Activated CD8-positive, alpha-beta memory T cell treated with anti-CD3 and anti-CD28 coated beads, Interleukin-2, amount 50 U/mL, for 24 hours (primary cell): ENCODE data around the gene SMIM38.

ENCODE experiments used
- DNase-seq: peaks from one replicate; pipeline ENCODE4 v3.0.0-alpha.2; 2020; ENCODE audit errors: extremely low read depth

The SMIM38 gene

DNA sequence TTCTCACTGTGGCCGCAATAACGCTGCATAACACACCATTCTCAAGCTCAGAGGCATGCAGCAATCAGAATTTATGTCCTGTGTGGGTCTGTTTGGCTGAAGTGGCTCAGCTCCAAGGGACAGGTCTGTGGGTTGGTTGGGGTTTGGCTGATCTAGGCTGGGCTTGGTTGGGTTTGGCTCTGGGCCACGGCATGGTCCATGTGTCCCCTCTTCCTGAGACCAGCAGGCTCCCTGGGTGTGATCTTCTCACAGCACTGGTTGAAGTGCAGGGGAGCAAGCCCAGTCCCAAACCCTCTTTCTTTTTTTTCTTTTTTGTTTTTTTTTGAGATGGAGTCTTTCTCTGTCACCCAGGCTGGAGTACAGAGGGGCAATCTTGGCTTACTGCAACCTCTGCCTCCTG is 25.0 kb downstream of the SMIM38 start:
- DNase-seq: no peak

DNA sequence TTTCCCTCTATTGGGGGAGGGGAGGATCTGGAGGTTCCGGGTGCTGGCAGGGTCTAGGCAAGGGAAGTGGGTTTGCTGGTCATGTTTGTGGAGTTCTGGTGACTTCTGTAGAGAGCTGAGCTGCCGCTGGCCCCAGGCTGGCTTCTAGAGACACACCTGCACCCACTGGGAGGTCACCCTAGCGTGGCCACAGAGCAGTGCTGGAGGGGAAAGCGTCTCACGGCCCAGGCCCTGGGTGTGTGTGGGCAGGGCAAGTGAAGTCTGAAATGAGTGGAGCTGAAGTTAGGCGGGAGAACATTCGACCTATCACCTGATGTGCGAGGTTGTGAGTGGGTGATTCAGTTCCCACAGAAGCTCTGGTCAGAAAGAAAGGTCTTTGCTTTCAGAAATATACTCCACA is 27.9 kb downstream of the SMIM38 start:
- no peak for DNase-seq

DNA sequence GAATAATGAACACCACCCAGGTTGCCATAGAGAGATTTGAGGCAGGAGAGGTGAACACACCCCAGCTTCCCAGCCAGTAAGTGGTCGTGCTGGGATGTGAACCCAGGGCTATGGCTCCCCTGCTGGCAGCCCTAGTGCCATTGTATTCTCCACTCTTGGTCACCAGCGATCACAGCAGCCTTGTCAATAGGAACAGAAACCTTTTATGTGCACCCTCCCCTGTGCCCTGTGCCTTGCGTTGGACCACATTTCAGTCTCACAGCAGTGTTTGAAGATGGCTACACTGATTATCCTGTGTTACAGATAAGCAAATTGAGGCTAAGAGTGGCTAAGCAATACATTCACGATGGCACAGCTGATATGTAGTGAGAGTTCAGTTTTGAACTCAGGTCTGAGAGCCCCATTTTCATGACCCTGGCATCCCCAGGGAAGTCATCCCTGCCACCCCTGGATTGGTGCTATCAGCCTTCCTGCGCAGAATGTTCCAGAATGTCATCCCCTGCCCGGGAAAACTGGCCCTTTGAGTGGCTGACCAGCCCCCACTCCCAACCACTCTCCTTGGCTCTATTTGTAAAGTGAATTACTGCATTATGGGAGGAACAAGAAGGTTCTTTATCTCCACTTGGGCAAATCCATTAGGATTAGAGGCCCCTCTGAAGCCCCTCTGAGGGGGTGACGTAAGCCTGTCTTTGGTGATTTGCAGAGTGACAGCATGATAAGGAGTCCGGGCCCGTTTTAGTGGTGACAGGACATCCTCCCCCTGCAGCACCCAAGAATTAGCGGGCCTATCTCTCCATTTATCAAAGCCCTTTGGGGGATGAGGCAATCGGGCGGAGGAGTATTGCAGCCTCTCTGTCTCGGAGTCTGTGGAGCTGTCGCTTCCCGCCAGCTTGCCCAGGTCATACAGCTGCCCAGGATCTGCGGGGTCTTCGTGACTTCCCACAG is 30.9 kb downstream of the SMIM38 start:
- DNase-seq: no peak

DNA sequence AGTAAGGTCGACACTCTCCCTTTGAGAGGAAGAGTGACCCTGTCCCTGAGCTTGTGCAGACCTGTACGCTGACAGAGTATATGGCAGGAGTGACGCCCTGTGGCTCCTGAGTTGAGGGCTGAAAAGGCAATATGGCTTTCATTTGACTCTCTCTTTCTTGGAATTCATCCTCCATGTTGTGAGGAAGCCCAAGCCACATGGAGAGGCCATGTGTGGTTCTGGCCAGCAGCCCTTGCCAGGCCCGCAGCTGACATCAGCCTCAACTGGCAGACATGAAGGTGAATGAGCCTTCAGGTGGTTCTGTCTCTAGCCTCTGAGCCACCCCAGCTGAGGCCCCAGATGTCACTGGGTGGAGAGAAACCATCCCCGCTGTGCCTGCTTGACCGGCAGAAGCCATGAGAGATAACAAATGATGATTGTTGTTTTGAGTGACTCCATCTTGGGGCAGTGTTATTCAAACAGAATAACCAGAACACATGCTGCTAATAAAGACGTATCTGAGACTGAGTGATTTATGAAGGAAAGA is 31.9 kb downstream of the SMIM38 start:
- no peak for DNase-seq

DNA sequence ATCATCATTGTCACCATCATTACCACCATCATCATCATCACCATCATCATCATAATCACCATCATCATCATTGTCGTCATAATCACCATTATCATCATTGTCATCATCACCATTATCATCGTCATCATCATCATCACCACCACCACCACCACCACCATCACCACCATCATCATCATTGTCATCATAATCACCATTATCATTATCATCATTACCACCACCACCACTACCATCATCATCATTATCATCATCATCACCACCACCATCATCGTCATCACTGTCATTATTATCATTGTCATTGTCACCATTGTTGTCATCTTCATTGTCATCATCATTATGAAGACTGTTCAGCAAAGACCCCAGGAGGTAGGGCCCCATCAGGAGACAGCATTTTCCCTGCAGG is 33.3 kb downstream of the SMIM38 start:
- no peak for DNase-seq

DNA sequence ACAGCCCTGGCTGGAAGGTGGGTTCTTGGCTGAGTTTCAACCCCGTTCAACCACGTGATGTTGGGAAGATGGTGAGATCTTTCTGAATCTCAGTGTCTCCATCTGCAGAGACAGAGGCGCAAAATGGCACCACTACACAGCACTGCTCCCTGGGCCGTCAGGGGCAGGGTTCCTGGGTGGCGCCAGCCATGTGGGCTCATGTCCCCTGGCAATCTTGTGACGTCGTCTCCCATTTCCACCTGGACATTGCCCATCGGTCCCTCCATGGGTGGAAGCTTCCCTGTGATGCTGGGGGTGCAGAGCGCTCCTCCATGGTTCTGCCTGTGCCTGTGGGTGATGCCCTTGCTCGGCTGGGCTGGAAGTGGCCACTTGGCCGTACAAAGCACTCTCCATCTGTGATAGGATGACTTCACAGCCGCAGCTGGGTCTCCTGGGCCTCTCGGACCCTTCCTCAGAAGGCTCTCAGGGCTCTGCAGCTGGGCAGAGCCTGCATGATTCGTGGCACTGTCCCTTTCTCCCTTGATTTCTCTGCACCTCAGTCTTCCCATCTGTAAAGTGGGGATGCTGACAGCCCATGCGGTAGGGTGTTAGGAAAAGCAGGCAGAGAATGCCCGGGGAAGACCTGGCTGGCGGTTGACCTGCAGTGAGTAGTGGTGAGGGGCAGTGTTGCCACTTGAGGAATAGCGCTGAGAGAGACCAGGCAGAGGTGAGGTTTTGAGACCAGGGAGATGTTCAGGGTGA is 35.2 kb downstream of the SMIM38 start:
- no peak for DNase-seq

DNA sequence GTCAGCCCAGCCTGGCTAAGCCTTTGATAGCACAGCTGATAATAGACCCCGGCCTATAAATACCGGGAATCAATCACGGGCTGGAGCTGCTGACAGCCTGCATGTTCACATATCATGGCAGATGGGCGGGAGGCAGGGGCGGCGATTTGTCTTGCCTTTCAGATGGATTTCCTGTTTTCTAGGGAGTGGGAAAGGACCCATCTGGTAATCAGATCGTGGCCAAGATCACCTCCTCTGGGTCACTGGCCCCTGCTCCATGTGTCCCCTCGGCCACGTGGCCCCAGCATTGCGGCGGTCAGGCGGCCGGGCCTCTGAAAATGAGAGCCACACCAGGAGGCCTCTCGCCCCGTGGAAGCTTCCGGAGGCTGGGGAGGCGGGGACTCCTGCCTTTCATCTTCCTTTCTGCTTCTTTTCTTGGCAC is 36.6 kb downstream of the SMIM38 start:
- no peak for DNase-seq

DNA sequence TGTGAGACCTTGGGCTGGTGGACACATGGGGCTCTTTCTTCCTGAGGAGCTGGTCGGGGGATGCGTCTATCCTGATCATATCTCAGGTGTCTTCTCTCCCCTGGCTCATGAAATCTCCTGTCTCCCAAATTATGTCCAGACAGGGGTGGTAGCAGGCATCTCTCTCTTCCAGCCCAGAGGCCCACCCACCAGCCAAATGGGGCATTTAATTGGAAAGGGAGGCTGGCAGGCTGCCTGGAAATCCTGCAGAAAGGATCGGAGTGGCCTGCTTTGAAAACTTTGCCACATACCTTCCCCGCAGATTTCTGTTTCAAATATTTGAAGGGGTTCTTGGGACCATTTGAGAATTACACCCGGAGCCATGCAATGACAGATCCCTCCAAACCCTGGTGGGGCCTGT is 37.4 kb downstream of the SMIM38 start:
- DNase-seq: no peak

DNA sequence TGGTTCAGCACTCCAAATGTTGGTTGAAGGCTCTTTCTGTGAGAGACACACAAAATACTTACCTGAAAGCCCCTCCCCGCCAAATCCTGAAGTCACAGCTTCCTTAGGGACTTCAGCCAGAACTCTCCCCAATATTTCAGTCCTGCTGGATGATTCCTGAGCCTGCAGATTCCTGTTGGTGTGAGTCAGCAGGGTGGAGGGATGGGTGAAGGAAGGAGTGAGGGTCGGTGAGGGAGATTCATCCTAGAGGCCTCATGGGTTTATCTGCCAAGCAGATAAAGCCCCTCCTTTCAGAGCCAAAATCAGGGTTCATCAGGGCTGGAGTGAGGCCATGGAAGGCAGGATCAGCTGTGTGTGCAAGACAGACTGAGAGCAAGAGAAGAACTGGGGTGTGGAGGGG is 37.9 kb downstream of the SMIM38 start:
- no peak for DNase-seq

DNA sequence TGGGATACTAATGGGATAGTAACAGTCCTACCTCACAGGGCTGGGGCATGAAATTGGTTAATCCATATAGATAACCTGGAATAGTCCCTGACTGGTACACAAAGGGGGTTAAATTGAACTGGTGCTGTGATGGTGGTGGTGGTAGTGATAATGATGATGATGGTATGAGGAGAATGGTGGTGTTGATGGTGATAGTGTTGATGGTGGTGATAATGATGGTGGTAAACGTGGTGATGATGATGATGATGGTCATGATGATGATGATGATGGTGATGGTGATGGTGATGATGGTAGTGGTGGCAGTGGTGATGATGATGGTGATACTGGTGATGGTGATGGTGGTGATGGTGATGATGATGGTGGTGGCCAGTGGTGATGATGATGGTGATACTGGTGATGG is 38.7 kb downstream of the SMIM38 start:
- DNase-seq: no peak

DNA sequence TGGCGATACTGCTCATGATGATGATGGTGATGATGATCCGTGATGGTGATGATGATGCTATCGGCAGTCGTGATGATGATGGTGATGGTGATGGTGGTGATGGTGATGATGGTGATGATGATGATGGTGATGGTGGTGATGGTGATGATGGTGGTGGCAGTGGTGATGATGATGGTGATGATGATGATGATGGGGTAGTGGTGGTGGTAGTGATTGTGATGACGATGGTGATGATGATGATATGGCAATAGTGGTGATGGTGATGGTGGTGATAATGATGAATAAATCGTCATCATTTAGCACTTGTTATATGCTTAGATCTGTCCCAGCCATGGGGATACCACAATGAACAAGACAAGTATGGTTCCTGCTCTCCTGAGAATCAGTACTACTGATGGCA is 39.2 kb downstream of the SMIM38 start:
- DNase-seq: no peak

DNA sequence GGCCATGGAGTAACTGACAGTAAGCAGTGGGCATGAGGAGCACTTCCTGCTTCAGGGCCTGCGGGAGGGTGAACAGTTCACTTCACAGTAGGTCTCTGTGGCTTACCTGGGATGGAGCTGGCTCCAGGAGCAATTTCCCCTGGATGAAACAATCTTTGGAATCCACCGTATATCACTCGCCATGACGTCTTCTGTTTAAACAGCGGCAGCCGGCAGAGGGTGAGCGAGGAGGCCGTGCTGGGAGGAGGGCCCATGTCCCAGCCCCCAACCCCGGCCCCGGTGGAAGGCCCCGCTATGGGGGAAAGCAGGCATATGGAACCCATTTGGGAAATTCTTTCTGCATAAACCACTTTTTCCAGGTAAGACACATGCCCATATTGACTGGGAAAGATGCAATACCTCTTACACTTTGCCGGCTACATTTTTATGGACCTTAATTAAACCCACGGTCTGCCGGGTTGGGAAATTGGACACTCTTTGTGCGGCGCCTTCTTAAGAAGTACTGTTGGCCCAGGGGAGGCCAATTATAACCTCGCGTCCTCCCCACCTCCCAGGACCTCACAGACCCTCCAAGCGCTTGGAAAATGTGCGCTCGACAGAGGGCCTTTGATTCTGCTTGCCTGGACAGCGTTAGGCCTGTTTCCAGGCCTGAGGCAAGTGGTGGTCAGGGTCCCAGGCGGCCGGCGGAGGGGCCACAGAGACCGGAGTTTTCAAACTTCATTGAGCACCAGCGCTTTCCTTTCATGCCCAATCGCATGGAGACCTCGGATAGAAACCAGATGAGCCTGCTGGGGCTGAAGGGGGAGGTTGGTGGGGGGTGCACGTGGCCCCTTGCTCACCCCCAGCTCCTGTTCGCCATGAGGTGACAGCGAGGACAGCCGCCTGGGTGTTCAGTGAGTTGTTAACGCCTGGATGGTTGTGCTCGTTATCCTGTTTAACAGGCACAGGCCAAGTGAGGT is 40.4 kb downstream of the SMIM38 start:
- DNase-seq: no peak

DNA sequence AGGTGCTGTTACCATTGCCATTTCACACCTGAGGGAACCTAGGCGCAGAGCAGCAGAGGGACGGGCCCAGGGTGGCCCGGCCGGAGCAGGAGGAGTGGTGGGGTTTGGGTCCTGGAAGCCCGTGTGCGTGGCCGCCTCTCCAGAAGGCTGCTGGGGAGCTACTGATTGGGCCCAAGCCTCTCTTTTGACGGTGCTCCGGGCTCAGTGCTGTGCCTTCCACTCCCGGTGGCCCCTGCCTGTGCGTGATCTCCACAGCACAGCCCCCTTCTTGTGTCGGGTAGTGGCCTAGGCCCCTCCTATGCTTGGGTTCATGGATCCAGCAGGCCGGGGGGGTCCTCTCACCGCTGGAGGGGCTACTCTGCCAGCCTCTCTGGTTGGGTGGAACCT is 41.0 kb downstream of the SMIM38 start:
- no peak for DNase-seq

DNA sequence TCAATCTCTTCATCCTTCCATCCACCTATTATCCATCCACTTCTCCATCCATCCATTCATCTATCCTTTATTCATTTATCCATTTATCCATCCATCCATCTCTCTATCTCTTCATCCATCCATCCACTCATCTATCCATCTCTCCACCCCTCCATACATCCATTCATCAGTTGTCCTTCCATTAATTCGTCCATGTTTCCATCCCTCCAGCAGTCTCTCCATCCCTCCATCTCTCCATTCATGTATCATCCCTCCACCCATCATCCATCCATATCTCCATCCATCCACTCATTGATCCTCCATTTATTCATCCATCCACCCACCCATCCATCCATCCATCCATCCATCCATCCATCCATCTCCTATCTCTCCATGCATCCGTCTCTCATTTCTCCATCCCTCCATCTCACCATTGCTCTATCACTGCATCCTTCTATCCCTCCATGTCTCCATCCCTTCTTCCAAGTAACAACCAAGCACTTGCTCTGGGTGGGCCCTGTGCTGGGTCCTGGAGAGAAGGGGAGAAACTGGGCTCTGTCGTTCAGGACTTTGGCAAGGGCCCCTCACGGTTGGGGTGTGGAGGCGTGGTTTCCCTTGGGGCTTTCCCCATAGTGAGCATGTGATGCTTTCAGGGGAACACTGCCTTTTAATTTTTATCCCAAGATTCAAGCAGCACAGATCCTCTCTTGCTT is 43.3 kb downstream of the SMIM38 start:
- DNase-seq: no peak

DNA sequence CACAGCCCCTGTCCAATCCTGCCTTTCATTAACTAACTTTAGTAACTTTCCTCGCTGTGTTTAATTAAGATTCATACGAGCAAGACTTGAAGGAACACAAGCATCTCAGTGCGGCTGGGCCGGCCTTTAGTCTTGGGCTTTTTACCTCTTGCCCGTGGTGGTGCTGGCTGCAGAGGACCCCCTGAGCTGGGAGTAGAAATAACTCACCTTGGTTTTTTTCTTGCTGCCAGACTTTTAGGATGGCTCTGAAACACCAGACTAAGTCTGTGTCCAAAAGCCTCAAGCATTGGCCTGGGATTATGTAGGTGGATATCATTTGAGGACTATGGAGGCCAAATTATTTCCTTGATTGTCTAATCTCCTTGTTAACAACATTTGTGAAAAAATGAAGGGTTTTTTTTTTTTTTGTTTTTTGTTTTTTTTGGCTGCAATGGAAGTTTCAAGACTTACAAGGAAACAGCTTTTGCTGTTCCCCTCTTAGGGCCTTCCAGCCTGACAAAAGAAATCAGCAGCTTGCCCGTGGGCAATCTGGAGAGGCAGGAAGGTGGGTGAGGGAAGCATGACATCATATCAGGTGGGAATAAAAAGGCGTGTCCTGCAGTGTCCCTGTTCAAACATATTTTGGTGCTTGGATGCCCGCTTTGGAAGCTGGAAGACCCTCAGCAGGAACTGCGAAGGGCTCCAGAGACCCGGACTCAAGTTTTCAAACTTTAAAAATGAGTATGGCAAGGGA is 44.0 kb downstream of the SMIM38 start:
- no peak for DNase-seq

DNA sequence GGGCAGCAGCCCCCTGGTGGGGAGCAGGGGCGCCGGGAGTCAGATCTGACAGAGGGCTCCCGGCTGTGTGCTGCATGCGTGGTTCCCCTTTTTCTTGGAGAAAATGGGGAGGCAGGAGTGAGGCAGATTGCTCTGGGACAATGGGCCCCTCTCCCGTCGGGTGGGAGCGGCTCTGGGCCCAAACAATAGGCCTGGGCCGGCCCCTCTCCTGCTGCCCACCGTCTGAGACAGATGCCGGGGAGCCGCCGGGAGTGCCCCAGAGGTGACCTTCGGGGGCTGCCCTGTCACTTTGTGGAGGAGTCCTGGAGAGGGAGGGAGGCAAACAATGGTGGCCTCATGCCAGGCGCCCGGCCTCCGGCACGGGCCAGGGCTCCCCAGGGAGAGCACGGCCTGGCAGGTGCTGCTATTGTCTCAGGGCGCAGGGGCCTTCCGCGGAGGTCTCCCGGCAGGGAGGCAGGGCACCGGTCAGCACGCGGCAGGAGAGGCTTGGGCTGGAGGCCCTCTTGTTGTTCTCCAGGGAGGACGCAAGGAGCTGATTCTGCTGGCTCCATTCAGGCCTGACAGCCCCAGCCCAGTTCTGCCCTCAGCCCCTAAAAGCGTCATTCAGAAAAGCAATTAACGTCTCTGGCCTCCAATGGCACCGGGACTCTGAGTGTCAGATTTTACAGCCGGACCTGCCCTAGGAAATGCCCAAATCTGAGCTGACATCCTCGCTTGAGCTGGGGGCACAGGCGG is 44.8 kb downstream of the SMIM38 start:
- DNase-seq: no peak

DNA sequence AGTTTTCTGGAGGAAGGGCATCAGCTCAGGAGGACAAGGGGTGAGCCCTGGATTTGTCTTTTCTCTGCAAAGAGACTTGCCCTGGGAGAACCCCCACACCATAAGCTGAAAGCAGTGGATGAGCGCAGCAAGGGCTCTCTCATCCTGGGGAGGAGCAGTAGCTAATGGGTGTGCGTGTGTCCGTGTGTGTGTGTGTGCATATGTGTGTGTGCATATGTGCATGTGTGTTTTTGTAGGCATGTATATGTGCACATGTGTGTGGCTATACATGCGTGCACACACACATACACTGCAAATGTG is 45.3 kb downstream of the SMIM38 start:
- DNase-seq: no peak

DNA sequence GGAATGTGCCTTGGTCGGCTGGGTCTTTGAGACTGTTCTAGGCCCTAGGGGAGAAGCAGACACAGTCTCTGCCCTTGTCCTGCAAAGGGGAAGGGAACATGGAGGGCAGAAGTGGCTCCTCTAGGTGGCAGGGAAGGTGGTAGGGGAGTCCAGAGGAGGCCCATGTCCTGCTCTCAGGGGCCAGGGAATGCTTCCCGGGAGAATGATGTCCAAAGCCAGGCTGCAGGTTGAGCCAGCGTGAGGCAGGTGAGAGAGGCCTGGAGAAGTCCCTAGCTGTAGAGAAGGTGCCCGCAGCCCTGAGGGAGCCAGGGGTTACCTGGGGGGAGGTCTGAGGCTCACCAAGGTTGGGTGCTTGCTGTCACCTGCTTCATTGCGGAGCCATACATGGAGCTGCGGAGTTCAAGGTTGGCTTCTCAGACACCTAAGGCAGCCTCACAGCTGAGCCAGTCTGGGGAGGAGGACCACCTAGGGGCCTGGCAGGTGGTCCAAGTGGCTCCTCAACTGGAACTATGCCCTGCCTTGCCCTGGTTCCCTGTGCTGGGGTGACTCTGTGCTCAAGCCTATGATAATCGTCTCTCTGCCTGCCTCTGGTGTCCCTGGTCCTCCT is 46.1 kb downstream of the SMIM38 start:
- no peak for DNase-seq

DNA sequence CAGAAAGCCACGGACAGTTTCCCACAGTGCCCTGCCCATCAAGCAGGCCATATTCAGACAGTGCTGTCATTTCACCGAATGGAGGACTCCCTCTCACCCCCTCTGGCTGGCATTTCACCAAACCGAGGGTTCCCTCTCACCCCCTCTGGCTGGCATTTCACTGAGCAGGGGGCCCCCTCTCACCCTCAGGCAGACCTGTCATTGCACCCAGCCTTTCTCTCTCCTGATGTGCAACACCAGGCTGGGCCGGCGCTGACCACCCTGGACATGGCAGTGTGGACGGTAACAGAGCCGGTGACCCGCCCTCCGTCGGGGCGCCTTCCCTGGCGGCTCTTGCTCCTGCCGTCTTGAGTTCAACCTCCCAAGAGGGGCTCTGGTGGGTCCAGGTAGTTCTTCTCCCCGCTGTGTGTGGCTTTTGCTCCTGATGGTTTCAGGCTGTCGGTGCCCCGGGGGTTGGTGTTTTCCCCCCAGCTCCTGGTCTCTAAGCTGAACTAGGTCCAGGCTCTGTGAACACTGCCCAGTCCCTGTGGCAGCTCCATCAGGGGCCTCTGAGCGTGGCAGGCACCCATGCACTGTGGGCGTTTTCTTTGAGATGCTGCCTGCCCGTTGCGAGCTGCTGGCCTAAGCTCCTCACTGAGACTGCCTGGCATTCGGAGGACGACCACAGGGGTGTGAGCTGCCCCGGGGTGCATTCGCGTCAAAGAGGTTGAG is 46.9 kb downstream of the SMIM38 start:
- DNase-seq: no peak
